ENCODE results near the gene FMN1. TPM values are rescaled to one million over a fixed set of nuclear protein-coding genes. Genes with fewer than 3 reads are reported as not detected.
A peak's percentile ranks its signal among the peaks of the same experiment; 100 is the strongest.

FMN1 gene
- total RNA-seq, 1 experiment from 2014 or later: 1.2 TPM

DNA sequence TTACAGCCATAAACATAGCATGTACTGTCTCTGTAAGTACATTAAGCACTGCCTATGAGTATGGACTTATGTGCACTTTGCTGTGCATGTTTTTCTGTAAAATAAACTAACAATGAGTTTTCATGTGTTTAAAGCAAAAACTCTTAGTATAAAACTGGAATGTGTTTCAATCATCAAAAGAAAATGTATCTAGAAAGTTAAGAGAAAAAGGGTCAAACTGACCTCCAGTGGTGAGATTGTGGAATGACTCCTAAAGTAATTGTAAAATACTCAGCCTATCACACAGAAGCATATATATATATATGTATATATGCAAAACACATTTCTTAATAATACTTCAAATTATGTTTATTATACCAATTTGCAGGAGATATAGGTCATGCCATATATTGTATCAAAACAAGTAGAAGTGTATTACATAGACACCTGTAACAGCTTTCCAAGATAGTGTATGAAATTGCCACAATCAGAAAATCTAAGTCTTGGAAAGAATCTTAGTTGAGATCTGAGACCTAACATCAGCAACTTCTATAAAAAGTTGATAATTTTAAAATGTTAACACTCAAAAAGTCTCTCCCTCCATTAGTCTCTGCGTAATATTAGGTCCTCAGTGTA, 199.6 kb downstream of the FMN1 start:
- peaks cover under 1% of the 10 kb centered on the region for H3K36me3 Mint-ChIP-seq (ENCODE audit: insufficient read depth, unreplicated experiment)
- peak; percentile 52 for DNase-seq (ENCODE audit: unreplicated experiment)
- ChIA-PET POLR2A (interaction anchor here (1.2 kb wide), 1 partner anchor 329 kb away, joined by 4 read pairs; no protein-coding TSS in a partner anchor), CTCF (interaction anchor here (0.6 to 6.7 kb wide), 21 partner anchors 15 to 345 kb away, joined by 3 to 89 read pairs (median 4); no protein-coding TSS in a partner anchor)
- TF ChIP-seq, protein P1, sequence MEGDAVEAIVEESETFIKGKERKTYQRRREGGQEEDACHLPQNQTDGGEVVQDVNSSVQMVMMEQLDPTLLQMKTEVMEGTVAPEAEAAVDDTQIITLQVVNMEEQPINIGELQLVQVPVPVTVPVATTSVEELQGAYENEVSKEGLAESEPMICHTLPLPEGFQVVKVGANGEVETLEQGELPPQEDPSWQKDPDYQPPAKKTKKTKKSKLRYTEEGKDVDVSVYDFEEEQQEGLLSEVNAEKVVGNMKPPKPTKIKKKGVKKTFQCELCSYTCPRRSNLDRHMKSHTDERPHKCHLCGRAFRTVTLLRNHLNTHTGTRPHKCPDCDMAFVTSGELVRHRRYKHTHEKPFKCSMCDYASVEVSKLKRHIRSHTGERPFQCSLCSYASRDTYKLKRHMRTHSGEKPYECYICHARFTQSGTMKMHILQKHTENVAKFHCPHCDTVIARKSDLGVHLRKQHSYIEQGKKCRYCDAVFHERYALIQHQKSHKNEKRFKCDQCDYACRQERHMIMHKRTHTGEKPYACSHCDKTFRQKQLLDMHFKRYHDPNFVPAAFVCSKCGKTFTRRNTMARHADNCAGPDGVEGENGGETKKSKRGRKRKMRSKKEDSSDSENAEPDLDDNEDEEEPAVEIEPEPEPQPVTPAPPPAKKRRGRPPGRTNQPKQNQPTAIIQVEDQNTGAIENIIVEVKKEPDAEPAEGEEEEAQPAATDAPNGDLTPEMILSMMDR (IDR thresholded peaks at IDR 0.05; ENCODE audit: unreplicated experiment): peak; percentile 47
- no peaks in the 10 kb centered on the region for H3K27me3 Mint-ChIP-seq (ENCODE audit: insufficient read depth, unreplicated experiment)
- no peak overlapping the region for H3K27ac Mint-ChIP-seq (ENCODE audit: low read depth, unreplicated experiment)
- no peaks in the 10 kb centered on the region for H3K4me1 Mint-ChIP-seq (ENCODE audit: insufficient read depth, unreplicated experiment)
- H3K9me3 Mint-ChIP-seq (ENCODE audit: unreplicated experiment): no peaks in the 10 kb centered on the region
- BruUV-seq (replicated peaks): no TSS peak
- intact Hi-C loops (cut with micrococcal nuclease): loop anchor here (1.0 kb wide), 3 partner anchors 151 to 344 kb away; no protein-coding TSS in a partner anchor
- H3K4me3 Mint-ChIP-seq (ENCODE audit: unreplicated experiment): no peak overlapping the region

GRCh38 chr15:32993285-32993684, 201.2 kb downstream of the FMN1 start:
- Mint-ChIP-seq H3K36me3 (ENCODE audit: insufficient read depth, unreplicated experiment) (no peaks in the 10 kb centered on the region), H3K4me1 (ENCODE audit: insufficient read depth, unreplicated experiment) (no peaks in the 10 kb centered on the region), H3K27me3 (ENCODE audit: insufficient read depth, unreplicated experiment) (no peaks in the 10 kb centered on the region), H3K27ac (ENCODE audit: low read depth, unreplicated experiment) (no peak overlapping the region), H3K4me3 (ENCODE audit: unreplicated experiment) (no peak overlapping the region), H3K9me3 (ENCODE audit: unreplicated experiment) (no peaks in the 10 kb centered on the region)
- intact Hi-C loops (cut with micrococcal nuclease): no loop called here
- no TSS peak for BruUV-seq (replicated peaks)
- ChIA-PET CTCF (interaction anchor here (1.0 to 5.9 kb wide), 12 partner anchors 19 to 347 kb away, joined by 3 to 51 read pairs (median 4); no protein-coding TSS in a partner anchor), POLR2A (interaction anchor here (0.7 kb wide), 1 partner anchor 331 kb away, joined by 4 read pairs; no protein-coding TSS in a partner anchor)
- TF ChIP-seq, protein P1 (IDR thresholded peaks at IDR 0.05; ENCODE audit: unreplicated experiment): no peak
- DNase-seq (ENCODE audit: unreplicated experiment): peak; percentile 14

GRCh38 chr15:32991619-32992111, 202.8 kb downstream of the FMN1 start:
- DNase-seq (ENCODE audit: unreplicated experiment): no peak
- no TSS peak for BruUV-seq (replicated peaks)
- Mint-ChIP-seq H3K4me3 (ENCODE audit: unreplicated experiment) (no peak overlapping the region), H3K27me3 (ENCODE audit: insufficient read depth, unreplicated experiment) (no peaks in the 10 kb centered on the region), H3K9me3 (ENCODE audit: unreplicated experiment) (no peaks in the 10 kb centered on the region), H3K36me3 (ENCODE audit: insufficient read depth, unreplicated experiment) (no peaks in the 10 kb centered on the region), H3K4me1 (ENCODE audit: insufficient read depth, unreplicated experiment) (no peaks in the 10 kb centered on the region), H3K27ac (ENCODE audit: low read depth, unreplicated experiment) (no peak overlapping the region)
- CTCF ChIA-PET: interaction anchor here (2.0 kb wide), 1 partner anchor 147 kb away, joined by 7 read pairs; no protein-coding TSS in a partner anchor
- intact Hi-C loops (cut with micrococcal nuclease): no loop called here
- POLR2A ChIA-PET: no interaction called here
- TF ChIP-seq, protein P1 (IDR thresholded peaks at IDR 0.05; ENCODE audit: unreplicated experiment): no peak

DNA sequence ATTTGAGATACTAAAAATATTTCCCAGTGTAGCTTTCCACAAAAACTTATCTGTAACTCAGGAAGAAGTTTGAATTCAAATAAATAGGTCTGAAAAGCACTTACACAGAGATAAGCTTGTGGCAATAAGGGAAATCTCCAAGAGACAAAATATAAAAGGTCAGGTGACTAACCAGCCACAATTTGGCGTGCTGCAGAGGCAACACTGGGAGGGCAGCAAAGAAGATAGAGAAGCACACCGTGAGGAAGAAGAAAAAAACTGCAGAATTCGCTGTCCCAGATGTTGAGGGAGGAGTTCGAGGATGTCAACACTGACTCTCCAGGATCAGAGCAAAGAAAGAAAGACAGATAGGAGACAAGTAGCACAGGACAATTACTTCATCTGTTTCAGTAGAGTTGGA, 204.4 kb downstream of the FMN1 start:
- ChIA-PET POLR2A (interaction anchor here (0.7 kb wide), 1 partner anchor 341 kb away, joined by 3 read pairs; no protein-coding TSS in a partner anchor), CTCF (interaction anchor here (0.7 to 4.5 kb wide), 3 partner anchors 51 to 327 kb away, joined by 3 to 21 read pairs (median 3); no protein-coding TSS in a partner anchor)

More for the DNA sequence above, 204.4 kb downstream of the FMN1 start:
- Mint-ChIP-seq H3K27me3 (ENCODE audit: insufficient read depth, unreplicated experiment) (no peaks in the 10 kb centered on the region), H3K4me3 (ENCODE audit: unreplicated experiment) (no peak overlapping the region), H3K27ac (ENCODE audit: low read depth, unreplicated experiment) (no peak overlapping the region), H3K9me3 (ENCODE audit: unreplicated experiment) (no peaks in the 10 kb centered on the region), H3K36me3 (ENCODE audit: insufficient read depth, unreplicated experiment) (no peaks in the 10 kb centered on the region), H3K4me1 (ENCODE audit: insufficient read depth, unreplicated experiment) (no peaks in the 10 kb centered on the region)
- intact Hi-C loops (cut with micrococcal nuclease): no loop called here
- no peak for DNase-seq (ENCODE audit: unreplicated experiment)
- no TSS peak for BruUV-seq (replicated peaks)
- TF ChIP-seq, protein P1 (IDR thresholded peaks at IDR 0.05; ENCODE audit: unreplicated experiment): no peak

All from MCF 10A (cell line).